ENCODE measurements around the gene PTGER4.
"Not testable (repeated sequence)": the region's sequence is repeated elsewhere in the genome, so short reads cannot be mapped to it uniquely, and the experiment has no call there.

Gene PTGER4

DNA sequence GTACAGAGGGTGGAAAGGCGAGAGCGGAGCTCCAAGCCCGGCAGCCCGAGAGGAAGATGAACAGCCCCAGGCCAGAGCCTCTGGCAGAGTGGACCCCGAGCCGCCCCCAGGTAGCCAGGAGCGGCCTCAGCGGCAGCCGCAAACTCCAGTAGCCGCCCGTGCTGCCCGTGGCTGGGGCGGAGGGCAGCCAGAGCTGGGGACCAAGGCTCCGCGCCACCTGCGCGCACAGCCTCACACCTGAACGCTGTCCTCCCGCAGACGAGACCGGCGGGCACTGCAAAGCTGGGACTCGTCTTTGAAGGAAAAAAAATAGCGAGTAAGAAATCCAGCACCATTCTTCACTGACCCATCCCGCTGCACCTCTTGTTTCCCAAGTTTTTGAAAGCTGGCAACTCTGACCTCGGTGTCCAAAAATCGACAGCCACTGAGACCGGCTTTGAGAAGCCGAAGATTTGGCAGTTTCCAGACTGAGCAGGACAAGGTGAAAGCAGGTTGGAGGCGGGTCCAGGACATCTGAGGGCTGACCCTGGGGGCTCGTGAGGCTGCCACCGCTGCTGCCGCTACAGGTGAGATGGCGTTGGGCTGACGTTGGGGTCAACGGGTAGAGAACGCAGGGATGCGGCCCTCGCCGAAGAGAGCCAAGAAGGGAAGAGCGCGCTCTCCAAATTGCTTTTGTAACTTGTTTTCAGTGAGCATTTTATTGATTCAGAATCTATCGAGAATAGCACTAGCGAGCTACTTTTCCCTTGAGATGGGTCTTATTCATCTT, at the start of gene PTGER4:
PTGER4 (plus strand) TSS at position 3 of the 769 bp plus-strand sequence. CDS start 1,079 bp downstream, outside the sequence.
- DNase-seq (ENCODE audit: low spot score), result peak; percentile 57

DNA sequence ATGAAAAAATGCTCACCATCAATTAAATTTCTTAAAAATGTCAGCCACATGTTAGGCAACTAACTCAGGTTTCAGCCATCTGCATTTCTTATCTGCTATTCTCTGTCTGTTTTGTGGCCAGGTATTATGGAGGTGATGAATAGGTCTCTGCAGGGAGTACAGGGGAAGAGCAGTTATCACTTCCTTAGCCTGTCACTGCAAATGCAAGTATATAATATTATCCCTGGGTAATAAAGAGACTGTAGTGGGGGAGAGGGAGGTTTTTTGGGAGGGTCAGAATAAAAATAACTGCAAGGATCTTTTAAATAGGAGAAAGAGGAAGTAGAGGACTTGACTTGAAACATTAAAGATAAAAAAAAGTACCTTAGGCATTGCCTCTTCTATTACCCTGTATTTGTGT, 49.6 kb upstream of the PTGER4 start:
- no peak for DNase-seq (ENCODE audit: low spot score)

DNA sequence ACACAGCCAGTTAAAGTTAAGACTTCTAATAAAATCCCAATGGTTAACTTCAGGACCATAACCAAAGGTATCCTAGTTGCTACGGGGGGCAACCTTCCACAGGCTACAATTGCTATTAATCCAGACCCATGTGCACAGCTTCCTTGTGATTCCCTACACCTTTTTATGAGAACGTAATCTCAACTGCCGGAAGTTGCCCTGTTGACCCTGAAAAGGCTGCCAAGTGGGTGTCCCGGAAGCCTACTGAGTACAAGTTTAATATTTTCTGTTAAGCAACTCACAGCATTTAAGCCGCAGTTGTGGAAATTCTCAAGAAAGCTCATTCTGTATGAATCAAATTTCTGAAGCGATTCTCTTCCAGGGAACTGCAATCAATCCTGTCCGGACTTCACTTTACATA, 48.5 kb upstream of the PTGER4 start:
- DNase-seq (ENCODE audit: low spot score), result no peak

DNA sequence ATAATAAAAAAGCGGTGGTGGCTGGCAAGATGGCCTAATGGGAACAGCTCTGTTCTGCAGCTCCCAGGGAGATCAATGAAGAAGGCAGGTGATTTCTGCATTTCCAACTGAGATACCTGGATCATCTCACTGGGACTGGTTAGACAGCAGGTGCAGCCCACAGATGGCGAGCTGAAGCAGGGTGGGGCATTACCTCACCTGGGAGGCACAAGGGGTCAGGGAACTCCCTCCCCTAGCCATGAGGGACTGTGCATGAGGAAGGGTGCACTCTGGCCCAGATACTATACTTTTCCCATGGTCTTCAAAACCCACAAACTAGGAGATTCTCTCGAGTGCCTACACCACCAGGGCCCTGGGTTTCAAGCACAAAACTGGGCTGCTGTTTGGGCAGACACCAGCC, 45.6 kb upstream of the PTGER4 start:
- DNase-seq (ENCODE audit: low spot score), result no peak

DNA sequence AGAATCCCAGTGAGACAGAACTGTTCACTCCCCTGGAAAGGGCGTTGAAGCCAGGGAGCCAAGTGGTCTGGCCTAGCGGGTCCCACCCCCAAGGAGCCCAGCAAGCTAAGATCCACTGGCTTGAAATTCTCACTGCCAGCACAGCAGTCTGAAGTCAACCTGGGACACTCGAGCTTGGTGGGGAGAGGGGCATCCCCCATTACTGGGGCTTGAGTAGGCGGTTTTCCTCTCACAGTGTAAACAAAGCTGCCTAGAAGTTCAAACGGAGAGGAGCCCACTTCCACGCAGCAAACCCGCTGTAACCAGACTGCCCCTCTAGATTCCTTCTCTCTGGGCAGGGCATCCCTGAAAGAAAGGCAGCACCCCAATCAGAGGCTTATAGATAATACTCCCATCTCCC, 45.1 kb upstream of the PTGER4 start:
- DNase-seq (ENCODE audit: low spot score), result no peak

DNA sequence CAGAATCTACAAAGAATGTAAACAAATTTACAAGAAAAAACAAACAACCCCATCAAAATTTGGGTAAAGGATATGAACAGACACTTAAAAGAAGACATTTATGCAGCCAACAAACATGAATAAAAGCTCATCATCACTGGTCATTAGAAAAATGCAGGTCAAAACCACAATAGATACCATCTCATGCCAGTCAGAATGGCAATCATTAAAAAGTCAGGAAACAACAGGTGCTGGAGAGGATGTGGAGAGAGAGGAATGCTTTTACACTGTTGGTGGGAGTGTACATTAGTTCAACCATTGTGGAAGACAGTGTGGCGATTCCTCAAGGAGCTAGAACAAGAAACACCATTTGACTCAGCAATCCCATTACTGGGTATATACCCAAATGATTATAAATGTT, 40.2 kb upstream of the PTGER4 start:
- not testable (repeated sequence) for DNase-seq (ENCODE audit: low spot score)

DNA sequence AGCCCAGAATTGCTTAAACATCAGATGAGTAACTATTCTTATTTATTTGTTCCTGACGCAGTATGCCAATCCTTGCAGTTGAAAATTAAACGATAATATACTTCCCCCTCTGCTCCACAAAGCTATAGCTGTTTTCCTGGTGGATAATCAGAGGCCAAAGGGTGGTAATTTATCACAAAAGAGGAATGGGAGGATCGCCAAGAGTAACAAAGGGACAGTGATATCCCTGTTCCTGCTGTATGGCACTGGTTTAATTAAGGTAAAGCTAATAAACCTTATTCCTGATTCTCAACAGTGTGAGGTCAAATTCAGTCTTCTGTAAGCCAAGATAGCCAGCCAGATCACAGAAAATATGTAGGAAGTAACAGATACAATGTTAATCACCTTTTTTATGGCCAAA, 33.4 kb upstream of the PTGER4 start:
- DNase-seq (ENCODE audit: low spot score), result no peak

DNA sequence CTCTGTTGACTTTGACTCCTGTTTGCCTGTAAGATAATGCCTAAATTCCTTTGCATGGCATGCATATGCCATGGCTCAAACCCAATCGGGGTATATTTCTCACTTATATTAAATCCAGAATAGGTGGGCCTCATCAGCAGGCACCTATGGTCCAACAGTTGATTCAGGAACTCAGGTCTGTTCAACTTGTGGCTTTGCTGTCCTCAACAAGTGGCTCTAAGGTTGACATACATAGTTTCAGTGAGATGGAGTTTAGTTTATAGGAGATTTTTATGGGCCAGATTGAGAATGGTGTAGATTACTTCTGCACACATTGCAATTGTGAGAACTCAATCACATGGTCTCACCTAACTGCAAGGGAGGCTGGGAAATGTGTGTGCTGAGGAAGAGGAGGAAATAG, 31.6 kb upstream of the PTGER4 start:
- no peak for DNase-seq (ENCODE audit: low spot score)

DNA sequence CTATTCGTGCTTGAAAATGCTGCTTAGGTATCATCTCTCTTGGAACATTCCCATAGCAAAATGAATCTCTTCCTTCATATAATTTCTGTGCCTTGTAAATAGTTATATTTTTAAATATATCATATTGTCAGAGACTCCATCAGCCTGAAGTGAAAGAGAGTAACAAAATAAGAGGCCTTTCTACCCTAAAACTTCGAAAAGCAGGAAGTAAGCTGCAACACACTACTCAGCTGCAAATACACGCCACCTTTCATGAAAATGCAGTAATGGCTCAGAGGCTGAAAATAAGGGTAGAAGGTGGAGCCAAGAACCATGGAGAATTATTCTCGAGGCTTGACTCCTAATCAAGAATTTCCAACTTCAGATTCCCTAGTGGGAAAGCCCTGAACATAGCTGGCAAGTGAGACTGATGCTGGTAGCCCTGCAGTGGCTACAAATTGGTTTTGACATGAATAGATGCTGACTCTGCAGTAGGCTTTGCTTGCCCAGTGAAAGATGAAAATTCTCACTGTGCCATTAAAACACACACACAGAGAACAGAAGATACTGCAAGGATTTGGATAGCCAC, 30.2 kb upstream of the PTGER4 start:
- DNase-seq (ENCODE audit: low spot score), result no peak

DNA sequence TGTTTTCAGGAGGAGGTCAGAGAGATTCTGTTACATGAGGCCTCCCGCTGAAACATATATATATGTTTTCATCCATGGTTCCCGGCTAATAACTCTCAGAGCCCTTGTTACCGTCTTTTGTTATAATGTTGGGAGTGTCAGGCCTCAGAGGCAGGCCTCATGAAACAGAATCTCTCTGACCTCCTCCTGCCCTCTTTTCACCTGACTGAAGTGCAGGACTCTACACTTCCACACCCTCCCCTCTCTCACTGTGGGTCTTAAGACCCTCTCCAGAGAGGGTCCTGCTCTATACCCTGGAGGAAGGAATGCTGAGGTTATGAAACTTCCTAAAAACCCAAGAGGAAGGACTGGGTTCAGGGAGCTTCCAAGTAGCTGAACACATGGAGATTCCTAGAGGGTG, 28.5 kb upstream of the PTGER4 start:
- no peak for DNase-seq (ENCODE audit: low spot score)

DNA sequence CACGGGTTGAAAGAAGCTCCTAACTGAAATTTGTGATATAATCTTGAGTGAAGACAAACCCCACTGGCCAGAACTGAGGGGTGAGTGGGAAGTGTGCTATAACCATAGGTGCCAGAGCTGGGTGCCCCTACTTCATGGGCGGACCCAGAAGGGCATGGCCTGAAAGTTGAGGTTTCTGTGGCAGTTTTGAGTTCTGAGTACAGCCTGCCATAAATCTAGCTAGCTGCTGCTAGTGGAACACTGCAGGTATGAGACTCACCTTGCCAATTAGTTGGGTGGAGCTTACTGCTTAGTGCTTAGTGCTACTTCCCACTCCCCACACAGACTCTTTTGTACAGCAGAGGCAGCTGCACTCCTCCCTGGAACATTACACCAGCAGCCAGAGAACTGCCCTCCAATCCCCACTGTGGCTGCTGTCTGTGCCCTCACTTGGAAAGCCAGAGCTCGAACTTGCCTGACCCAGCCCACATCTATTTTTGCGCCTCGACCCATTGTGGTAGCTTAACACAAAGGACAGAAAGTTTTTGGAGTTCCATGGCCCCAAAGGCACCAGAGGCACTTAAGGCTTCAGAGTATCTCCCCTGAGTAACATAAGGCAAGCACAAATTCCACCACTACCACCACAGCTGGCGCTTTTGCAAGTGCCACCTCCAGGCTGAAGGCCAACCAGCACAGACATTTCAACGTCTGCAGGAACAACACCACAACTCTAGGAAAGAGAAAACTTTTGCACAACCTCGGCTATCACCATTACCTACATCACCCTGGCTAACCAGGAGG, 27.1 kb upstream of the PTGER4 start:
- peak; percentile 48 for DNase-seq (ENCODE audit: low spot score)

DNA sequence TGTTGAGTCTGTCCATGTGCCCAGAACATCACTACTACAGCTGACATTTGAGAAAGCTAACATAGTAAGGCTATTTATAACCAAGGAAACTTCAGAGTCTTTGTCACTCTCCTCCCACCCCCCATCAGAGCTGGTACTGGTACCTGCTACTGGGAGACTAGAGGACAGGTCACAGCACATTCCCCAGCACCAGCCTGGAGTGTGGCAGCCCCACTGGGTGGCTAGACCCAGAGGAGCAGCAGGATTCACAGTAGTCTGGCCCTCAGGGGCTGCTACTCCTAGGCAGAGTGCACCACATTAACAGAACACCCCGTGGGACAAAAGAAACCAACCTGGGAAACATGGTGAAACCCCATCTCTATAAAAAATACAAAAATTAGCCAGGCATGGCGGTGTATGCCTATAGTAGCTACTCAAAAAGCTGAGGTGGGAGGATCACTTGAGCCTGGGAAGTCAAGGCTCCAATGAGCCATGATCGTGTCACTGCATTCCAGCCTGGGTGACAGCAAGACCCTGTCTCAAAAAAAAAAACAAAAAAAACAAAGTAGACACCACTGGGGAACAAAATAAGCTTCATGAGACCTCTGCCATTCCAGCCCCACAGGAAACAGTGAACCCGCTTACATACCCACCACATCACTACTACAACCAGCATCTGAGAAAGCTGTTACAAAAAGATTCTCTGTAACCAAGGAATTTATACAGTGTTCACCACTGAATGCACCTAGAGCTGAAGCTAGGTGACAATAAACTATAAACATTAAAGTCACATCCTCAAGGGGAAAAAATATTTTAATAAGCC, 26.3 kb upstream of the PTGER4 start:
- DNase-seq (ENCODE audit: low spot score), result no peak

DNA sequence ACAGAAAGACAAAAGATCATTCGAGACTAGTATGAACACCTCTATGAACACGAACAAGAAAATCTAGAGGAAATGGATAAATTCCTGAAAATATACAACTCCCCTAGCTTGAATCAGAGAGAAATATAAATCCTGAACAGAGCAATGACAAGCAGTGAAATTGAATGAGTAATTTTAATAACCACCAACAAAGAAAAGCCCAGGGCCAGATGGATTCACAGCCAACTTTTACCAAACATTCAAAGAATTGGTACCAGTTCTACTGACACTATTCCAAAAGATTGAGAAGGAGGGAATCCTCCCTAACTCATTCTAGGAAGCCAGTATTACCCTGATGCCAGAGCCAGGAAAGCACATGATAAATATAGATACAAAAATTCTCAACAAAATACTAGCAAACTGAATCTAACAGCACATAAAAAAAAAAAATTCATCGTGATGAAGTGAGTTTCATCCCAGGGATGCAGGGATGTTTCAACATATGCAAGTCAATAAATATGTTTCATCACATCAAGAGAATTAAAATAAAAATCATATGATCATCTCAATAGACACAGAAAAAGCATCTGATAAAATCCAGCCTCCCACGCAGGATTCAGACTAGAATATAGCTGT, 25.2 kb upstream of the PTGER4 start:
- no peak for DNase-seq (ENCODE audit: low spot score)

DNA sequence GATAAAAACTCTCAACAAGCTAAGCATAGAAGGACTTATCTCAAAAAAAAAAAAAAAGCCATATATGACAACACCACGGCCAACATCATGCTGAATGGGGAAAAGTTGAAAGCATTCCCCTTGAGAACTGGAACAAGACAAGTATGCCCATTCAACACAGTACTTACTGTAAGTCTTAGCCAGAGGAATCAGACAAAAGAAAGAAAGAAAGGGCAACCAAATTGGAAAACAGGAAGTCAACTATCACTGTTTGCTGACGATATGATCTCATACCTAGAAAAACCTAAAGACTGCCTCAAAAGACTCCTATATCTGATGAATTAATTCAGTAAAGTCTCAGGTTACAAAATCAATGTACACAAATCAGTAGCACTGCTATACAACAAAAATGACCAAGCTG, 24.6 kb upstream of the PTGER4 start:
- DNase-seq (ENCODE audit: low spot score), result peak; percentile 67

DNA sequence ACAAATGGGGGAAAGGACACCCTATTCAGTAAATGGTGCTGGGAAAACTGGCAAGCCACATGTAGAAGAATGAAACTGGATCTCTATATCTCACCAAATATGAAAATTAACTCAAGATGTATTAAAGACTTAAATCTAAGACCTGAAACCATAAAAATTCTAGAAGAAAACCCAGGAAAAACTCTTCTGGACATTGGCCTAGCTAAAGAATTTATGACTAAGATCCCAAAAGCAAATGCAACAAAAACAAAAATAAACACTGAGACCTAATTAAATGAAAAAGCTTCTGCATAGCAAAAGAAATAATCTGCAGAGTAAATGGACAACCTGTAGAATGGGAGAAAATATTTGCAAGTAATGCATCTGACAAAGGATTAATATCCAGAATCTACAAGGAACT, 23.6 kb upstream of the PTGER4 start:
- not testable (repeated sequence) for DNase-seq (ENCODE audit: low spot score)

DNA sequence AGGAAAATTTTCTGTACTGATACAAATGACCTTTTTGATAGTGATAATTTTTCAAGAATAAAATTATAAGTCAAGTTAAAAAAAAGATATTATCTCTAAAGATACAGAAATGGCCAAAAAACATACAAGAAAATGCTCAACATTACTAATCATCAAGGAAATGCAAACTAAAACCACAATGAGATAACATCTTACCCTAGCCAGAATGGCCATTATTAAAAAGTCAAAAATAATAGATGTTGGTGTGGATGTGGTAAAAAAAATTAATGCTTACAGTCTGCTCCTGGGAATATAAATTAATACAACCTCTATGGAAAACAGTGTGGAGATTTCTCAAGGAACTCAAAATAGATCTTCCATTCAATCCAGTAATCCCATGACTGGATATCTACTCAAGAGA, 22.9 kb upstream of the PTGER4 start:
- DNase-seq (ENCODE audit: low spot score), result no peak

DNA sequence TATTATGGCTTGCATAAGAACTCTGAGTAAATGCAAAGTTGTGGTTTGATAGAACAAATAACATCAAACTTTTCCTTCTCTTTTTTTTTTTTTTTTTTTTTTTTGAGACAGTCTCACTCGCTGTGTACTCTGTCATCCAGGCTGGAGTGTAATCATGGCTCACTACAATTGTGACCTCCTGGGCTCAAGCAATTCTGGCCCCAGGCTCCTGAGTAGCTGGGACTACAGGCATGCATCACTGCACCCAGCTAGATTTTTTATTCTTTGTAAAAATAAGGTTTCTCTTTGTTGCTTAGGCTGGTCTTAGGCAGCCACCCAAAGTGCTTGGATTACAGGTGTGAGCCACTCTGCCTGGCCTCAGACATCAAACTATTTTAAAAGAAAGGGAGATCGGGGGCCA, 19.0 kb upstream of the PTGER4 start:
- no peak for DNase-seq (ENCODE audit: low spot score)

DNA sequence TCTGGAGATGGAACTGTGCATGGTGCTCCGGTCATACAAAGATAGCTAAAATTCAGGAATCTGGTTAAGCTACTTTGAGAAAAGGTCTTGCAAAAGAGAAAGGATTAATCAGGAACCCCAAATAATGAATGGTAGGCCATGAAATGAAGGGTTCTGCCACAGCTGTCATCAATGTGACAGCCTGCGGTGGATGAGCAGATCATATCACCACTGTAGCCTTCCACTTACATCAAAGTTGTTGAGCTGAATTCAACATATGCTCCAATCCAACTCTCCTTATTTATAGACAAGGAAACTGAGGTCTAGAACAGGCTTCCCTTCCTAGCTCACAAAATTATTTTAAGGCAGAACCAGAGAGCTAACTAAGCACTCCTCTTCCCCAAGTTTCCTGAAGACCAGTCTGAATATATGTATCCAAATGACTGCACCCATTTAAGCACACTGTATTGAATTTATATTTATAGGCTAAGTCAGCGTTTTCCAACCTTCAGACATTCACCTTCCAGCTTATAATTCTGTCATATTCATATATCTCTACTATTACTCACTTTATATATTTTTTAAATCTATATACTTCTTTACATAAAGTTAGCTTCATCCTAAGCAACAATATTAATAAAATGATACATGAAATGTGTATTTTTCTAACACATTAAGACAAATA, 13.9 kb upstream of the PTGER4 start:
- DNase-seq (ENCODE audit: low spot score), result no peak

DNA sequence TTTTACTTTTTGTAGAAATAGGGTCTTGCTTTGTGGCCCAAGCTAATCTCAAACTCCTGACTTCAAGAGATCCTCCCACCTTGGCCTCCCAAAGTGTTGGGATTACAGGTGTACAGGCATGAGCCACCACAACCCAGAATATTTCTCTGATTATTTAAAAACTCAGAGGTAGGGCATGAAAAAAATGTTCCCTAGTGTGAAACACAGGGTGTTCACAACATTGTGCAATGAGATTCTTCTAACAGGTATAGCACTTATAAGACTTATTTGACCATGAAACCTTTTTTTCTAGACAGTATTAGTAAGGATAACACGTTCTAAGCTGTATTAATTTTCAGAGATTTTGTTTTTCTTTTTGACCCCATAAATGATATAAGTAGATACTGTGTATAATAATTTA, 13.1 kb upstream of the PTGER4 start:
- no peak for DNase-seq (ENCODE audit: low spot score)

DNA sequence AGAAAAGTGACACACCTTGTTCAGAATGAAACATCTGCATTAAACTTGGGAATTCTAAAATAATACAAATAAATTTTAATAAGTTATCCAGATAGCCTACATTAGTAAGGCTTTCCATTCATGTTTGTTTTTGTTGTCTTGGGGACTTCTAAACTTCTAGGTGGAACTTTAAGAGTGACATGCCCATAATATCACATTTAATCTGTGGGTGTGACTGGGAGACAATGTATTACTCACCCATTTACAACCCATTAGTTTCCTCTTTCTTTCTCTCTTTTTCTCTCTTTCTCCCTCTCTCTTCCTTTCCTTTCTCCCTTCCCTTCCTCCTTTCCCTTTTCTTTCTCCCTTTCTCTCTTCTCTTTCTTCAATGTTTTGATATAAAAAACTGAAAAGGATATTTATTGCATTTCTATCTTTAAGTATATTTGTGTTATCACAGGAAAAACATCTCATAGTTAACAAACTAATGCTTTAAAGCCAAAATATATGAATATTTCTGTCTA, 12.5 kb upstream of the PTGER4 start:
- no peak for DNase-seq (ENCODE audit: low spot score)
